OCI-LY1 (cell line): ENCODE measurements around the gene MAD1L1.

ENCODE experiments used
- H2AFZ ChIP-seq: fragments of 200-600 bp; sonication (generic), shearing (Covaris generic); 2 replicates; pipeline ENCODE4 v1.6.0; 2014; ENCODE audit warnings: antibody characterized with exemption, mild to moderate bottlenecking, low read length
- H3F3A ChIP-seq: fragments of 200-600 bp; sonication (generic), shearing (Covaris generic); 2 replicates; pipeline ENCODE4 v1.6.0; 2014; ENCODE audit warnings: mild to moderate bottlenecking, antibody characterized with exemption, low read length, moderate library complexity; ENCODE audit not compliant: insufficient read depth
- H3K27ac ChIP-seq: fragments of 200-600 bp; sonication (generic); 2 replicates; pipeline ENCODE4 v1.5.1; 2014; ENCODE audit warnings: low read length, mixed run types, mild to moderate bottlenecking, low read depth; ENCODE audit not compliant: poor library complexity, severe bottlenecking
- H3K27me3 ChIP-seq: fragments of 200-600 bp; sonication (generic); 2 replicates; pipeline ENCODE4 v1.6.0; 2014; ENCODE audit warnings: antibody characterized with exemption, mild to moderate bottlenecking, low read length, moderate library complexity; ENCODE audit not compliant: insufficient read depth
- H3K36me3 ChIP-seq: fragments of 200-600 bp; sonication (generic); 2 replicates; pipeline ENCODE4 v1.6.1; 2014; ENCODE audit warnings: mild to moderate bottlenecking, antibody characterized with exemption, low read length, moderate library complexity, mixed read lengths; ENCODE audit not compliant: insufficient read depth
- H3K4me1 ChIP-seq: fragments of 200-600 bp; sonication (generic); 2 replicates; pipeline ENCODE4 v1.5.1; 2014; ENCODE audit warnings: mild to moderate bottlenecking, low read length, moderate library complexity; ENCODE audit not compliant: insufficient read depth, severe bottlenecking
- H3K4me2 ChIP-seq: fragments of 200-600 bp; sonication (generic), shearing (Covaris generic); 2 replicates; pipeline ENCODE4 v1.6.1; 2014; ENCODE audit warnings: low read length
- H3K4me3 ChIP-seq: fragments of 200-600 bp; sonication (generic); 2 replicates; pipeline ENCODE4 v1.5.1; 2014; ENCODE audit warnings: low read length, low read depth, mild to moderate bottlenecking, mixed read lengths; ENCODE audit not compliant: poor library complexity, severe bottlenecking
- H3K79me2 ChIP-seq: fragments of 200-600 bp; shearing (Covaris generic); 2 replicates; pipeline ENCODE4 v1.6.1; 2016; ENCODE audit warnings: mixed run types, low read length, mixed read lengths; ENCODE audit not compliant: insufficient read depth
- H3K9ac ChIP-seq: fragments of 200-600 bp; sonication (generic), shearing (Covaris generic); 2 replicates; pipeline ENCODE4 v1.6.1; 2014; ENCODE audit warnings: mild to moderate bottlenecking, low read length, mixed read lengths
- H3K9me2 ChIP-seq: fragments of 200-600 bp; sonication (generic), shearing (Covaris generic); 2 replicates; pipeline ENCODE4 v1.6.1; 2014; ENCODE audit warnings: low read depth, mild to moderate bottlenecking, low read length, mixed read lengths
- H3K9me3 ChIP-seq: fragments of 200-600 bp; shearing (Covaris generic); 2 replicates; pipeline ENCODE4 v1.6.1; 2014; ENCODE audit warnings: low read length, mixed read lengths
- H4K20me1 ChIP-seq: fragments of 200-600 bp; sonication (generic), shearing (Covaris generic); 2 replicates; pipeline ENCODE4 v1.6.0; 2016; ENCODE audit warnings: mild to moderate bottlenecking, low read length; ENCODE audit not compliant: insufficient read depth
- EZH2 ChIP-seq: fragments of 200-600 bp; sonication (generic), shearing (Covaris generic); IDR thresholded peaks from 2 replicates; pipeline ENCODE4 v1.8.0; 2017; ENCODE audit warnings: borderline replicate concordance, mixed run types, mild to moderate bottlenecking, antibody characterized with exemption, low read length, moderate library complexity, mixed read lengths
- TF ChIP-seq, protein P1 (sequence below): fragments of 200-600 bp; sonication (generic), shearing (Covaris generic); IDR thresholded peaks from 2 replicates; pipeline ENCODE4 v1.5.1; 2017; ENCODE audit warnings: mild to moderate bottlenecking, antibody characterized with exemption, low read length, moderate library complexity, mixed read lengths

The MAD1L1 gene

DNA sequence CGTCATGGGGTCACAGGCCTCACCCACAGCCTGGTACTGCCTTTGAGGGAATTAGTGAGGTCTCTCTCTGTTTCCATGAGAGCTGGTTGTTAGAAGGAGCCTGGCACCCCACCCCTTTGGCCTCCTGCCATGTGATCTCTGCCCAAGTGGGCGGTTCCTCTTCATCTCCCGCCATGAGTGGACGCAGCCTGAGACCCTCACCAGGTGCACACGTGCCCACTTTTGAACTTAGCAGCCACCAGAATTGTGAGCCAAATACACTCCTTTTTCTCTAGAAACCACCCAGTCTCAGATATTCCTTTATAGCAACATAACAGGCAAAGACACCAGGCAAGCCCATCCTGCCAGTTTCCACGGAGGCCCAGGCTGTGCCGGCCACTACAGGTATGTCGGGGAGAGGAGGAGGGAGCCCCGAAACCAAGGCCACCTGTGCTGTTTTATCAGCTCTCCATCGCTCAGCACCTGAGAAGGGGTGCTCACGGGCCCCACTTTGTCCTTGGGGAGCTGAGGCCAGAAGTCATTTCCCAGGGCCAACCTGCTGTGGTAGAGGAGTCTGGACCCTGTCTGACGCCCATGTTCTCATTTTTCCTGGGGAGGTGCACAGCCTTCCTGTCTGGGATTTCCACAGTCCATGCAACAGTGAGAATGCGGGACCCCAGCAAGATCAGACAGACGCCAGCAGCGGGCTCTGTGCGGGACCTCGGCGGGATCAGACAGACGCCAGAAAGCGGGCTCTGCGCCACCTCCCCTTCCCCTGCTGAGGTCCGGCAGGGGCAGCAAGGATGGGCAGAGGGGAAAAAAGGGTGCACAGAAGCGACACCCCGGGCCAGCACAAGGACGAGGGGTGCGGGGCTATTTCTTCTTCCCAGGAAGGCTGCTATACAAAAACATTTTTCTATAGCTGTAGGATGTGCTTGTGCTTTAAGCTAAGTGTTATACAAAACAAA, 342.2 kb downstream of the MAD1L1 start:
- Histone ChIP-seq H4K20me1 (no peaks in the 10 kb centered on the region), H3K27ac (no peak overlapping the region), H3K9ac (no peak overlapping the region), H2AFZ (no peak overlapping the region), H3K9me3 (no peaks in the 10 kb centered on the region), H3K4me2 (no peak overlapping the region), H3K79me2 (no peaks in the 10 kb centered on the region), H3K4me1 (no peaks in the 10 kb centered on the region), H3F3A (no peaks in the 10 kb centered on the region), H3K36me3 (peaks cover 47% of the 10 kb centered on the region), H3K4me3 (no peak overlapping the region), H3K27me3 (no peaks in the 10 kb centered on the region), H3K9me2 (no peaks in the 10 kb centered on the region)
- TF ChIP-seq EZH2, result no peak
- TF ChIP-seq, protein P1, sequence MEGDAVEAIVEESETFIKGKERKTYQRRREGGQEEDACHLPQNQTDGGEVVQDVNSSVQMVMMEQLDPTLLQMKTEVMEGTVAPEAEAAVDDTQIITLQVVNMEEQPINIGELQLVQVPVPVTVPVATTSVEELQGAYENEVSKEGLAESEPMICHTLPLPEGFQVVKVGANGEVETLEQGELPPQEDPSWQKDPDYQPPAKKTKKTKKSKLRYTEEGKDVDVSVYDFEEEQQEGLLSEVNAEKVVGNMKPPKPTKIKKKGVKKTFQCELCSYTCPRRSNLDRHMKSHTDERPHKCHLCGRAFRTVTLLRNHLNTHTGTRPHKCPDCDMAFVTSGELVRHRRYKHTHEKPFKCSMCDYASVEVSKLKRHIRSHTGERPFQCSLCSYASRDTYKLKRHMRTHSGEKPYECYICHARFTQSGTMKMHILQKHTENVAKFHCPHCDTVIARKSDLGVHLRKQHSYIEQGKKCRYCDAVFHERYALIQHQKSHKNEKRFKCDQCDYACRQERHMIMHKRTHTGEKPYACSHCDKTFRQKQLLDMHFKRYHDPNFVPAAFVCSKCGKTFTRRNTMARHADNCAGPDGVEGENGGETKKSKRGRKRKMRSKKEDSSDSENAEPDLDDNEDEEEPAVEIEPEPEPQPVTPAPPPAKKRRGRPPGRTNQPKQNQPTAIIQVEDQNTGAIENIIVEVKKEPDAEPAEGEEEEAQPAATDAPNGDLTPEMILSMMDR, result no peak

DNA sequence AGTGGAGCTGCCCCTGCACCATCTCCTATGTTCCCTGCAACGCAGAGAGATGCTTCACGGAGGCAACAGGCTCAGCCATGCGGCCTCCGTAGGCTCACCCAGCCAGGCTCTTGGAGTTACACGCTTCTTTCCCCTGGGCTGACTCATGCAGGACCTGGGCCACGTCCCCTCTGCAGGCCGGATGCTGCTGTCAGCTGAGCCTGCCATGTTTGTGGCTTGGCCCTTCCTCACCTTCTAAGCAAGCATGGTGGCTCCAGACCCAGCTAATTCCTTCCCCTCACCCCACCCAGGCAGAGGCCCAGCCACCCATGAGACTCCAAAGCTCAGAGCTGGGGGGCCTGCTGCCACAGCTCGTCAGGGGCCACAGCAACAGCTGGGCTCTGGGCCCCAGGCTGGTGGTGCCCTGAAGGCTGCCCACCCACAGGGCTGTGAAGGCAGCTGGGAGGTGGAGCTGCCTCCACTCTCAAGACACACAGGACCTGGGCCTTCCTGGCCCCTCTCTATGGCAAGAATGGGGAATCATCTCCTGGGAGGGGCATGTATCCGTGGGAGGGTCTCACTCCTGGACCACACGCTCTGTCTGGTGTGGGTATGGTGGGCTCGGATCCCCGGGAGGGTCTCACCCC, 343.1 kb downstream of the MAD1L1 start:
- H3K9me2 ChIP-seq, result no peaks in the 10 kb centered on the region
- H2AFZ ChIP-seq, result no peak overlapping the region
- H3K4me2 ChIP-seq, result no peak overlapping the region
- no peaks in the 10 kb centered on the region for H4K20me1 ChIP-seq
- H3K4me3 ChIP-seq, result no peak overlapping the region
- H3K27ac ChIP-seq, result no peak overlapping the region
- TF ChIP-seq, protein P1, result no peak
- no peak for TF ChIP-seq EZH2
- no peaks in the 10 kb centered on the region for H3K9me3 ChIP-seq
- peaks cover 39% of the 10 kb centered on the region for H3K36me3 ChIP-seq
- no peaks in the 10 kb centered on the region for H3K4me1 ChIP-seq
- no peaks in the 10 kb centered on the region for H3F3A ChIP-seq
- no peaks in the 10 kb centered on the region for H3K27me3 ChIP-seq
- H3K79me2 ChIP-seq, result no peaks in the 10 kb centered on the region
- H3K9ac ChIP-seq, result no peak overlapping the region

DNA sequence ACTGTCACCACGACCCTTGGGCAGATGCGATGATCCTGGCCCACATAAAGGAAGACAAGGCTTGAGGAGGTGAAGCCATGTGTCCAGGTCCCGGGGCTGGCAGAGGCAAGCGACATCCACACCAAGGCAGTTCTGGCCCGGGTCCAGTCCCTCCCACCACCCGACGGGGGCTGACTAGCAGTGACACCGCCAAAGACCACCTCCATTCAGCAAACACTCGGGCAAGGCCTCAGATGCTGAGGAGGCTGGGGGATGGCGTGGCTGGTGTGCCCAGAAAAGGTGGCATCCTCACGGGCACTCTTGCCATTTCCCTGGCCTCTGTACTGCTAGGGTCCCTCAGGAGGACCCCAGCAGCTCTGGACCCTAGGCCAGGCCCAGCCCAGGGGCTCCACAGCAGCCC, 343.7 kb downstream of the MAD1L1 start:
- Histone ChIP-seq H3K79me2 (no peaks in the 10 kb centered on the region), H3K27ac (no peak overlapping the region), H3K9ac (no peak overlapping the region), H3K4me2 (no peak overlapping the region), H3K4me3 (no peak overlapping the region), H4K20me1 (no peaks in the 10 kb centered on the region), H3K4me1 (no peaks in the 10 kb centered on the region), H3F3A (no peaks in the 10 kb centered on the region), H3K36me3 (peaks cover 34% of the 10 kb centered on the region), H3K9me2 (no peaks in the 10 kb centered on the region), H2AFZ (no peak overlapping the region), H3K9me3 (no peaks in the 10 kb centered on the region), H3K27me3 (no peaks in the 10 kb centered on the region)
- no peak for TF ChIP-seq EZH2
- TF ChIP-seq, protein P1, result no peak
